Gastroesophageal sphincter (tissue), 4 donors: ENCODE results near the gene BABAM2. TPM values are rescaled to one million over a fixed set of nuclear protein-coding genes. Genes with fewer than 3 reads are reported as not detected.

Experiments used
- ATAC-seq: fragments of 150-250 bp; one replicate; pipeline ENCODE4 v1.9.1; 2016; ENCODE audit warnings: mild to moderate bottlenecking, moderate library complexity
- H3K27ac ChIP-seq, 4 donors: fragments of 200-600 bp; sonication (generic) in 3 of 4; 1 replicate in 3 of 4; 2 replicates in 1 of 4; pipeline ENCODE4 v1.5.1; 2016 to 2019
- H3K27me3 ChIP-seq: fragments of 200-600 bp; sonication (generic); one replicate; pipeline ENCODE4 v1.5.1; 2019
- H3K36me3 ChIP-seq, 2 donors: fragments of 200-600 bp; sonication (generic); one replicate each; pipeline ENCODE4 v1.5.1; 2019; ENCODE audit warnings: control low read depth in 1 of 2
- H3K4me1 ChIP-seq, 3 donors: fragments of 200-600 bp; sonication (generic); 1 replicate in 2 of 3; 2 replicates in 1 of 3; pipeline ENCODE4 v1.5.1; 2016 to 2019; ENCODE audit warnings: control low read depth in 2 of 3
- H3K4me3 ChIP-seq, 2 donors: fragments of 200-600 bp; sonication (generic); one replicate each; pipeline ENCODE4 v1.5.1; 2019; ENCODE audit warnings: mild to moderate bottlenecking in 1 of 2, moderate library complexity in 1 of 2
- H3K9me3 ChIP-seq, 3 donors: fragments of 200-600 bp; sonication (generic); one replicate each; pipeline ENCODE4 v1.5.1; 2017 to 2019; ENCODE audit warnings: control low read depth in 2 of 3
- CTCF ChIP-seq, 4 experiments: fragments of 200-600 bp in 2 of 4; fragments of 450-650 bp in 2 of 4; sonication (generic) in 1 of 4; IDR thresholded peaks; one replicate each; pipeline ENCODE4 v1.5.1; 2017 to 2019; ENCODE audit warnings: antibody characterized with exemption in 4 of 4, mild to moderate bottlenecking in 2 of 4, moderate library complexity in 2 of 4
- EP300 ChIP-seq: sonication (generic); formaldehyde crosslinking; IDR thresholded peaks from one replicate; pipeline ENCODE4 v1.6.1; 2017; ENCODE audit warnings: antibody characterized with exemption, mild to moderate bottlenecking
- POLR2A ChIP-seq, 2 donors: fragments of 450-650 bp; IDR thresholded peaks; one replicate each; pipeline ENCODE4 v1.6.1; 2017; ENCODE audit warnings: antibody characterized with exemption in 2 of 2, mild to moderate bottlenecking in 2 of 2, moderate library complexity in 1 of 2
- POLR2AphosphoS5 ChIP-seq: sonication (generic); formaldehyde crosslinking; IDR thresholded peaks from one replicate; pipeline ENCODE4 v1.6.1; 2017; ENCODE audit warnings: antibody characterized with exemption
- WGBS, 2 donors: methylation state at CpG; one replicate each; pipeline ENCODE4 v1.1.5; 2018; ENCODE audit warnings: low coverage in 1 of 2; 5-methylcytosine and 5-hydroxymethylcytosine counted together
- total RNA-seq, 4 donors: library from RNA; depleted of rRNA; stranded (reverse); fragments of >200 nt; gene quantifications; one replicate each; pipeline ENCODE4 v1.1.0, GENCODE V29; 2016

Gene BABAM2
- total RNA-seq, 4 donors from 2014 or later = 28.5 to 43.6 (median 37.4) TPM

DNA sequence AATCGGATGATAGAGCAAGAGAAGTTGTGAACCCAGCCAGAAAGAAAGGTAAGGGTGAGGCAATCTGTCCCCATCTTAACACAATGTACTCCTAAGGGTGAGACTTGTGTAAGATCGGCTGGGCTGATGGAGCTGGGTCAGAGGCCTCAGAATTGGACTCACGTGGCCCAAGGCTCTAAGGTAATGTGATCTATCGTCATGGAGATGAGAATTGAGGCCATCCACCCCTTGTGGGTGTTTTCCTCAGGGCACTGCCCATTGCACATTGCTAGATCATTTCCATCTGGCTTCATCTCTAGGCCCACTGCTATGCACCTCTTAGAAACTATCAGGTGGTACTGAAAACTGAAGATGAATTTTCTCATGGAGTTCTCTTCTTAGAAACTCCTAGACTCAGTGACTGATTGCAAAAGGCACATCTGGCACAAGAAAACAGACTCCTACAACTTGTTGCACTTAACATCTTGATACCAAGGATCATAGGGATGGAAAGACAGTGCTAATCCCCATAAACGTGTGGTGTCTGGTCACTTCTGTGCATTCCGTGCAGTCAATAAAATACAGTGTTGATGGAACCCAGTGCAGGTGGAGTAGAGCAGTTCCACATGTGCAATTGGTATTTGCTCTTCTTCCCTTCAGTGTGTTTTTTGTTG is 273.2 kb downstream of the BABAM2 start:
- TF ChIP-seq CTCF (IDR thresholded peaks at IDR 0.05) (no peak), POLR2AphosphoS5 (no peak), EP300 (no peak), POLR2A (IDR thresholded peaks at IDR 0.05) (no peak)
- ATAC-seq = peak; percentile 41

DNA sequence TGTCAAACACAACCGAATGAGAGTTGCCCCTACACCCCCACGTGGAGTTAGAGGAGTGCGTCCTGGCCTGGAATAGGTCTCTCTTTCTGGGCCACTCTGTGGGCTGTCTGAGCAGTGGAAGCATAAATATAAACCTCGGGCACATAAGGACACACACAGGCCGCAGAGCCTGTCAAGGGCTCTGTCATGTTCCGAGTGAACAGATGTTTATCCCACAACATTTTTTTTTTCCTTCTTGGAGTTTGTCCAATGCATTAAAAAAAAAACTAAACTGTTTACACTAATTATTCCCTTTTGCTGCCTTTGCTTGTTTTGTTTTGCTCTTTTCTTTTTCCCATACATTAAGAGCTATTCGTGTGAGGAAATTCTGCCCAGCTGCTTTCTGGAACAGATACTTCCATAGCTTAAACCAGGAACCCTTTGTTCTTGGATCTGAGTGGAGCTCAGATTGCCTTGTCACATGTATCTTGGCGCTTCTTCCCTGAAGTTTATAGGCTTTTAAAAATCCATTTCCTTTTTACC is 273.8 kb downstream of the BABAM2 start:
- peak overlapping the region; percentile 19 to 68 (median 60) for H3K27ac ChIP-seq
- ATAC-seq = peak; percentile 50
- no peaks in the 10 kb centered on the region for H3K36me3 ChIP-seq
- H3K4me3 ChIP-seq = no peak overlapping the region
- H3K27me3 ChIP-seq = no peaks in the 10 kb centered on the region
- H3K4me1 ChIP-seq = peaks cover 14 to 39% (median 19%) of the 10 kb centered on the region in 3 donors
- H3K9me3 ChIP-seq = no peaks in the 10 kb centered on the region
- WGBS, 2 donors = 14 to 22% methylated on average over 6 to 8 of the region's 8 CpGs
- TF ChIP-seq POLR2A (IDR thresholded peaks at IDR 0.05) (no peak), EP300 (no peak), POLR2AphosphoS5 (no peak), CTCF (IDR thresholded peaks at IDR 0.05) (no peak)

More for the DNA sequence above, 273.2 kb downstream of the BABAM2 start:
- Histone ChIP-seq H3K4me1 (peaks cover 14 to 39% (median 19%) of the 10 kb centered on the region in 3 donors), H3K4me3 (no peak overlapping the region), H3K36me3 (no peaks in the 10 kb centered on the region), H3K27me3 (no peaks in the 10 kb centered on the region), H3K27ac (peak overlapping the region; percentile 19 to 68 (median 60)), H3K9me3 (no peaks in the 10 kb centered on the region)
- WGBS, 2 donors = 78 to 86% methylated on average over 5 to 6 of the region's 6 CpGs

- Histone ChIP-seq H3K4me1 (peaks cover 14 to 39% (median 19%) of the 10 kb centered on the region in 3 donors), H3K27me3 (no peaks in the 10 kb centered on the region), H3K36me3 (no peaks in the 10 kb centered on the region), H3K9me3 (no peaks in the 10 kb centered on the region), H3K4me3 (no peak overlapping the region), H3K27ac (peak overlapping the region in 3 of 4 donors; percentile 19 to 60 (median 59))
- no peak for TF ChIP-seq POLR2AphosphoS5
- no peak for ATAC-seq
- 61 to 84% methylated on average over 2 to 5 of the region's 5 CpGs for WGBS, 2 donors
Measured at GRCh38 chr2:28165087-28165635, 274.6 kb downstream of the BABAM2 start.

DNA sequence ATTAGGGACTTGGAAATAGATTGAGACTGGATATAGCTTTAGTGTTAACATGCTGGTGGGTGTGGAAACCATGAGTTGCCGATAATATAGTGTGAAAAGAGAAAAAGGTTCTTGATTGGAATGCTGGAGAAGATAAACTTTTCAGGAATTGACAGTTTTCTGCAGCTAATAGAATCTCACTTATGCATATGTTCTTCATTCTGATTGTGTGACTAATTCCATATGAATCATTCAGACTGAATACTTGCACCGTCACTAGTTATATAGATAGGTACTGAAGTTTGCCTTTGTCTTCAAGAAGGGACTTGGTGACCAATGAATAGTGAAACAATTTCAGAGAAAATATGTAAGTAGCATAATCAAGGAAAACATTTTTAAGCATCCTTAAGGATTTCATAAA is 276.4 kb downstream of the BABAM2 start:
- TF ChIP-seq POLR2A (IDR thresholded peaks at IDR 0.05) (no peak), EP300 (no peak), POLR2AphosphoS5 (no peak), CTCF (IDR thresholded peaks at IDR 0.05) (no peak)
- Histone ChIP-seq H3K9me3 (no peaks in the 10 kb centered on the region), H3K27me3 (no peaks in the 10 kb centered on the region), H3K4me3 (no peak overlapping the region), H3K27ac (no peak overlapping the region), H3K4me1 (peaks cover 14 to 33% (median 14%) of the 10 kb centered on the region in 3 donors), H3K36me3 (no peaks in the 10 kb centered on the region)
- no peak for ATAC-seq
- WGBS, 2 donors = 96 to 100% methylated on average over 2 of the region's 2 CpGs

GRCh38 chr2:28168376-28168775 is 277.8 kb downstream of the BABAM2 start:
- H3K4me1 ChIP-seq = peaks cover 14 to 25% (median 14%) of the 10 kb centered on the region in 3 donors
- no peaks in the 10 kb centered on the region for H3K27me3 ChIP-seq
- no peaks in the 10 kb centered on the region for H3K36me3 ChIP-seq
- no peak for TF ChIP-seq CTCF (IDR thresholded peaks at IDR 0.05)
- WGBS, 2 donors = 83 to 84% methylated on average over 5 of the region's 5 CpGs
- H3K4me3 ChIP-seq = no peak overlapping the region
- no peak for ATAC-seq
- H3K27ac ChIP-seq = no peak overlapping the region
- no peaks in the 10 kb centered on the region for H3K9me3 ChIP-seq
